Activated CD8-positive, alpha-beta memory T cell treated with anti-CD3 and anti-CD28 coated beads, Interleukin-2, amount 10 ng/mL, durations not matched to agents 7 days and 5 days (primary cell): ENCODE measurements around the gene TTC23L. TPM values are rescaled to one million over a fixed set of nuclear protein-coding genes. Genes with fewer than 3 reads are reported as not detected.
"Not testable (repeated sequence)": the region's sequence is repeated elsewhere in the genome, so short reads cannot be mapped to it uniquely, and the experiment has no call there.

Source experiments
- ATAC-seq: fragments of 150-1000 bp; cut with Tn5 transposase; one replicate; pipeline ENCODE4 v1.10.0; 2021; ENCODE audit warnings: moderate library complexity
- CTCF ChIA-PET: fragments of 350-600 bp; sonication (Branson Sonifier 250); formaldehyde crosslinking; loops from one replicate; lab custom pipeline; 2021; ENCODE audit warnings: antibody characterized with exemption; lab: Charles Lee
- DNase-seq: peaks from one replicate; pipeline ENCODE4 v3.0.0-alpha.2; 2020
- H3K27ac Mint-ChIP-seq: one replicate; pipeline ENCODE4 v1.8.0; 2021; ENCODE audit warnings: mild to moderate bottlenecking, mixed read lengths
- H3K27me3 Mint-ChIP-seq: one replicate; pipeline ENCODE4 v1.8.0; 2021; ENCODE audit warnings: mixed read lengths
- H3K36me3 Mint-ChIP-seq: one replicate; pipeline ENCODE4 v1.8.0; 2021; ENCODE audit warnings: mild to moderate bottlenecking, mixed read lengths
- H3K4me1 Mint-ChIP-seq: one replicate; pipeline ENCODE4 v1.8.0; 2021; ENCODE audit warnings: mixed read lengths
- H3K4me3 Mint-ChIP-seq: one replicate; pipeline ENCODE4 v1.8.0; 2021; ENCODE audit warnings: mild to moderate bottlenecking, moderate library complexity, mixed read lengths
- H3K9me3 Mint-ChIP-seq: one replicate; pipeline ENCODE4 v1.8.0; 2022; ENCODE audit warnings: low read depth, mixed read lengths
- total RNA-seq, 2 experiments: library from RNA; stranded (reverse); gene quantifications; one replicate each; pipeline ENCODE4 v1.2.3, GENCODE V29; 2021

Gene TTC23L
- total RNA-seq, 2 experiments from 2014 or later: not detected

DNA sequence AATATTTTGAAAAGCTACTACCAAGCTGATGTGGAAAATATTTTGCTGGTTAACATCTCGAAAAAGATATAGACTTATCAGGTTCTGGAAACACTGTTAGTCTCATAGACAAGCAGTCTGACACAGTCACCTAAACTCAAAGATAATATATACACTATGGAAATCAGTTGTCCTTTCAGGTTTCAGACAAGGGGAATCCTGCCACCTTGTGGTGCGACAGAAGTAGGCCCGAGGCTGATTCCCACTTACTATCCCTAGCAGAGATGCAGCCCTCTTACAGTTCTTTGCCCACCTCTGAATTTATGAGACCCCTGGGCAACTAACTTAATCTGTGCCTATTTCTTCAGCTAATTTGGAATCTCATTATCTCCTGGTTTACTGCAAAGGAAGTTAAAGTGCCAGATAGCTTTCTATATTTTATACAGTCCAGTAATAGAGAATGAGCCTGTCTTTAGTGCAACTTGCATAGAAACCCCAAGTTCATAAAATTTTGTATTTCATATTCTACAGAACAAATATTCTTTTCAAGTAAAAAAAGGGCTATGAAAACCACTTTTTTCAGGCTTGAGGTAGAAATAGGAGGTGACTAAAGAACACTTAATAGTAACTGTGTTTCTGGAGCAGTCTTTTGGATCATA is 59.4 kb downstream of the TTC23L start:
- CTCF ChIA-PET: interaction anchor here (0.7 to 2.8 kb wide), 11 partner anchors 12 to 424 kb away, joined by 3 to 20 read pairs (median 5); partner anchors contain the start of genes BRIX1 and RAD1
- H3K27me3 Mint-ChIP-seq: no peaks in the 10 kb centered on the region

DNA sequence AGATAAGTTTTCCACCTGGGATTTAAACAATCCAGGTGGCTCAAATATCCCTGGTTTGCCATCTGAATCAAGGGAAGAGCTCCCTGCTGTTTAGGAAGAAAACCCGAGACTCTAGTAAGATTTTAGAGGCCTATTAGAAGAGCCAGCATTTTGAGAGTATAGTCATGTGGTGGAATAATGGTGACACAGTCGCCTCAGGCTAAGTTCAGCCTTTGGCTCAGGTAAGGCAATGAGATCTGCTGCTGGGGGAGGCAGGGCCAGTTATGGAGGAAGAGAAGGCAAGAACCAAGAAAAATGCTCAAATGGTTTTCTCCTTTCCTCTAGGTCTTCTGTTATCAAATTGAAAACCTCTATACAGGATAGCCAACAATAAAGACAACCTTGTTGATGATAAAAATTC is 60.1 kb downstream of the TTC23L start:
- H3K4me3 Mint-ChIP-seq: no peak overlapping the region
- H3K27ac Mint-ChIP-seq: no peak overlapping the region
- DNase-seq (no peak), ATAC-seq (no peak)
- H3K9me3 Mint-ChIP-seq: no peaks in the 10 kb centered on the region
- peaks cover 13% of the 10 kb centered on the region for H3K36me3 Mint-ChIP-seq
- CTCF ChIA-PET: interaction anchor here (1.2 to 2.8 kb wide), 7 partner anchors 11 to 420 kb away, joined by 3 to 20 read pairs (median 5); partner anchors contain the start of genes BRIX1 and RAD1
- no peaks in the 10 kb centered on the region for H3K27me3 Mint-ChIP-seq
- no peaks in the 10 kb centered on the region for H3K4me1 Mint-ChIP-seq

More for the DNA sequence above, 59.4 kb downstream of the TTC23L start:
- peak; percentile 57 for ATAC-seq
- H3K4me1 Mint-ChIP-seq: no peaks in the 10 kb centered on the region
- H3K36me3 Mint-ChIP-seq: peaks cover 9% of the 10 kb centered on the region
- no peak overlapping the region for H3K4me3 Mint-ChIP-seq
- no peaks in the 10 kb centered on the region for H3K9me3 Mint-ChIP-seq
- H3K27ac Mint-ChIP-seq: no peak overlapping the region
- peak; percentile 70 for DNase-seq

DNA sequence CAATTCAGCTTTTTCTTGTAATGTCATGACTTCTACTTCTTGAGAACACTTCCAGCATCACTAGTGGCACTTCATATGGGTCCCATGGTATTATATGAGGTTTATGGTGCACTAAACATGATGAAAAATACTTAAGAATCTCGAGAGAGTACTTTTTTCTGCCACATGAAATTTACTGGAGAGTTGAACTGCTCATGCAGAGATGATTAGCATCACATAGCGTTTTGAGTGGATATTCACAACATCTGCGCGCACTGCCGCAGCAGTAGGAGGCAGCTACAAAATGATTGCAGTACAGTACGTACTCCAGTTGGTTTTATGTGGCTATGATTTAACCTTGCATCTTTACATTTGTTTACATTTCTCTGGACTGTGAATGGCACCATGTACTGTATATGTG is 61.7 kb downstream of the TTC23L start:
- H3K9me3 Mint-ChIP-seq: no peaks in the 10 kb centered on the region
- H3K27ac Mint-ChIP-seq: no peak overlapping the region
- CTCF ChIA-PET: interaction anchor here (1.2 kb wide), 1 partner anchor 415 kb away, joined by 3 read pairs; no protein-coding TSS in a partner anchor
- peaks cover 19% of the 10 kb centered on the region for H3K36me3 Mint-ChIP-seq
- no peak for DNase-seq
- no peak overlapping the region for H3K4me3 Mint-ChIP-seq
- H3K4me1 Mint-ChIP-seq: no peaks in the 10 kb centered on the region
- ATAC-seq: no peak
- no peaks in the 10 kb centered on the region for H3K27me3 Mint-ChIP-seq

DNA sequence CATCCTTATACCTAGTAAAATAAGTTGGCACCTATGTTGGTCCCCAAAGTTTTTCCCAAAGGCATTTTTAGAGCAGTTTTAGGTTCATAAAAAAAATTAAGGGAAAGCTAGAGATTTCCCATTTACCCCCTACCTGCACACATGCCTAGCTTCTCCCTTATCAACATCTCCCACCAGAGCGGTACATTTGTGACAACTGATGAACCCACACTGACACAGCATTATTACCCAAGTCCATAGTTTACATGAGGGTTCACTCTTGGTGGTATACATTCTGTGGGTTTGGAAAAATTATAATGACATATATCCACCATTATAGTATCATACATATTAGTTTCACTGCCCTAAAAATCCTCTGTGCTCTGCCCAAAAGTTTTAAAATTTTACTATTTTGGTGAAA is 64.3 kb downstream of the TTC23L start:
- Mint-ChIP-seq H3K27ac (no peak overlapping the region), H3K9me3 (no peaks in the 10 kb centered on the region), H3K27me3 (no peaks in the 10 kb centered on the region), H3K4me3 (no peak overlapping the region), H3K36me3 (peaks cover 20% of the 10 kb centered on the region), H3K4me1 (no peaks in the 10 kb centered on the region)
- CTCF ChIA-PET: interaction anchor here (0.5 to 1.9 kb wide), 5 partner anchors 14 to 418 kb away, joined by 3 to 6 read pairs (median 3); no protein-coding TSS in a partner anchor
- ATAC-seq (no peak), DNase-seq (no peak)

DNA sequence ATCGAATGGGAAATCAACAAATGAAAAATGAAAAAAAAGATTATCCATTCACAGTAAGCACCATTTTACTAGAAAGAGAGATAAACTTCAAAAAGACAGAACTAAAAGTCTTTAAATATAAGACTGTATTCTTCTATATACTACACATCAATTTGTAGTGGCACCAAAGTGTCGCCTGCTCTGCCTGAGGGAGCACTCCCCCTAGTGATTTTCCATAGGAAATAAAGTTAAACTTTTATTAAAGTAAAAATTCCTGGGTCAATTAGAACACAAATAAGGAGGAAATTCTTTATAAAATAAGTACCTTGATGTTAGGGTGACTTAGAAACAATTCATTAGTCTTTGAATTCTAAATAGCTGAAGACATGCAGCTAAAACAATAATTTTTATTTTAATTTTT is 66.6 kb downstream of the TTC23L start:
- ATAC-seq (no peak), DNase-seq (no peak)
- Mint-ChIP-seq H3K9me3 (no peaks in the 10 kb centered on the region), H3K27me3 (no peaks in the 10 kb centered on the region), H3K27ac (no peak overlapping the region), H3K36me3 (peaks cover 32% of the 10 kb centered on the region), H3K4me3 (no peak overlapping the region), H3K4me1 (peaks cover 2% of the 10 kb centered on the region)
- CTCF ChIA-PET: interaction anchor here (1.1 kb wide), 1 partner anchor 9 kb away, joined by 3 read pairs; no protein-coding TSS in a partner anchor

DNA sequence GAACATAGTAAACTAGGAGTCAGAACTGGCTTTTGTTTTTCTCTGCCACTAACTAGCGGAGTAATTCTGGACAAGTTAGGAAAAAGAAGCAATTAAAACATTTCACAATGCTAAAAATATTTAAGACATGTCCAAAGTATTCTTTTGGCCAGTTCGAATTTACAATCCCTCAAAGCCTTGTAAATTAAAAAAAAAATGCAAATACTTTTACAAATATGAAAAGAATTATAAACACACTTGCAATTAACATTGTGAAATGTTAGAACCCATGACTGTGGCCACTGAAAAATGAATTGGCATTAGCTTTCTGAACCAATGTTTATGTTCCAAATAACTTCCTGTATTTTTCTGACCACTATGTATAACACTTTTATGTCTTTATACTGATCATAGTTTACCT is 74.1 kb downstream of the TTC23L start:
- Mint-ChIP-seq H3K9me3 (no peaks in the 10 kb centered on the region), H3K4me3 (no peak overlapping the region), H3K27ac (no peak overlapping the region), H3K36me3 (peaks cover 42% of the 10 kb centered on the region), H3K27me3 (no peaks in the 10 kb centered on the region), H3K4me1 (peaks cover 36% of the 10 kb centered on the region)
- CTCF ChIA-PET: interaction anchor here (2.1 kb wide), 1 partner anchor 15 kb away, joined by 10 read pairs; no protein-coding TSS in a partner anchor
- DNase-seq (no peak), ATAC-seq (no peak)

DNA sequence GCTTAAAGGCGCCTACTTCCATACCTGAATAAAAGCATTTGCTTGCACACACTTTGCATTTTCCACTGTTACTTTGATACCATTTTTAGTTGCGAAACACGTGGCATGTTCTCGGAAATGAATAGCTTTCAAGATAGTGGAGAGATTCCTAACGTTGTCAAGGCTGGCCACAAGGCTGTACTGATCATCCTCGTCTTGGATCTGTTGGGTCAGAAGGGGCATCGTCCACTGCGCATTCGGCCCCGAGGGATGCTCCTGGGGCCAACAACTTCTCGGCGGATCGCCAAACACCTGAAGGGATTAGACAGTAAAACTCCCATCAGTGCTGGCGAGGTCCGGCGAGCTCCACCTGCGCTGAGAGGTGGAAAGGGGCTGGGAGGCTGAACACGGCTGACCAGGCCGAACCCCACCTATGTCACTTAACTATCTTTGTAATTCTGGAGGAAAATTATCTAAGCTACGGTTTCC is 75.7 kb downstream of the TTC23L start:
- peak; percentile 10 for ATAC-seq
- Mint-ChIP-seq H3K4me3 (no peak overlapping the region), H3K9me3 (no peaks in the 10 kb centered on the region), H3K36me3 (peaks cover 35% of the 10 kb centered on the region), H3K4me1 (peaks cover 39% of the 10 kb centered on the region), H3K27me3 (no peaks in the 10 kb centered on the region), H3K27ac (no peak overlapping the region)
- CTCF ChIA-PET: interaction anchor here (0.6 to 3.8 kb wide), 4 partner anchors 9 to 16 kb away, joined by 3 to 29 read pairs (median 5); partner anchors contain the start of gene DNAJC21
- DNase-seq: peak; percentile 48

DNA sequence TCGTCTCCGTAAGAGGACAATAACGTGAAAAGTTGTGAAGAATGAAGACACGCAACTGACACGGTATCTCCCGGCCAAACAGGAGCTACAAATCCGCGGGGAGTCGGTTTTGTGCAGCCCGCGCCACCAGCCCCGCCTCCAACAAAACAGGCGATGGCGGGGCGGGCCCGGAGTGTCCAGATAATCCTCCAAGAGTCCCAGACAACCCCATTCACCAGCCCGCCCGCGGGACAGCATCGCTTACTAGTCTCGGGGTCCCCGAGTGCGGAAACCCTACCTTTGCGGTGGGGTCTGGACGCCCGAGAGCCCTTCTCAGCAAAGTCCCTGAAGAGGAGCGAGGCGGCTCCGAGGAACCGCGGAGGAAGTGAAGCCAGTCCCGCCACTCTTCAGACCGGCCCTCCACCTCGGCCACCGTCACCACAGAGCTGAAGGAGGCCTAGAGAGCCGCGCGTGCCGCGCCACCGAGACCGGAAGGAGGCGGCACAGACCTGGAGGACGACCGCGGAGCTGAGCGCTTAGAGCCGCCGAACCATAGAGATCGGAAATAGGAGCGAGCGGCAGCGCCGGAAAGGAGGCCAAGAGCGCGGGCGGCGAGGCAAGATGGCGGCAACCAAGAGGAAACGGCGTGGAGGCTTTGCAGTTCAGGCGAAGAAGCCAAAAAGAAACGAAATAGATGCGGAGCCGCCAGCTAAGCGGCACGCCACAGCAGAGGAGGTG is 76.3 kb downstream of the TTC23L start, which contains the start of the genes BRIX1 and RAD1:
Gene BRIX1, plus strand, starts transcription at position 573 of the 717 bp plus-strand sequence. Its CDS starts 28 bp downstream, at position 601.
Gene RAD1, minus strand, starts transcription at position 366 of the 717 bp plus-strand sequence. CDS start 612 bp downstream, outside the sequence.
- H3K9me3 Mint-ChIP-seq: no peaks in the 10 kb centered on the region
- H3K27me3 Mint-ChIP-seq: no peaks in the 10 kb centered on the region
- peaks cover 39% of the 10 kb centered on the region for H3K4me1 Mint-ChIP-seq
- ATAC-seq: peak; percentile 94
- peak; percentile 97 for DNase-seq
- H3K4me3 Mint-ChIP-seq: no peak within 1 kb of the TSS
- CTCF ChIA-PET: interaction anchor here (0.6 to 3.8 kb wide), 6 partner anchors 9 to 24 kb away, joined by 3 to 29 read pairs (median 3); partner anchors contain the start of gene DNAJC21
- peak within 1 kb of the TSS; percentile 60 for H3K27ac Mint-ChIP-seq
- H3K36me3 Mint-ChIP-seq: peaks cover 32% of the 10 kb centered on the region

DNA sequence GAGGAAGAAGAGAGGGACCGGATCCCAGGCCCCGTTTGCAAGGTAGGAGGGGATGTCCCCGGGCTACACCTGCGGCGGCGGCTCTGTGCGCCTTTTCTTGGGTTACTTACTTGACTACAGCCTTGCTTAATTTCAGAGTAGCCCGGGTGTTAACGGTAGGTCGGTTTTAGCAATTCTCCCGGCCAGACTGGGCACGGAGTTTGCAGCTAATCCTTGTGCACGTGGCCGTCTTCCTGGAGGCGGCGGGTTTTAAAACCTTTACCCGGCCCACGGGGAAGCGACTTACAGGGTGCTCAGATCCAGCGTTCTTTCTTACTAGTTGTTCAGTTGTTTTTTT is 76.9 kb downstream of the TTC23L start:
- Mint-ChIP-seq H3K4me3 (no peak overlapping the region), H3K4me1 (peaks cover 41% of the 10 kb centered on the region), H3K27me3 (no peaks in the 10 kb centered on the region), H3K9me3 (no peaks in the 10 kb centered on the region), H3K36me3 (peaks cover 33% of the 10 kb centered on the region), H3K27ac (no peak overlapping the region)
- DNase-seq (no peak), ATAC-seq (peak; percentile 5)
- CTCF ChIA-PET: interaction anchor here (0.9 to 3.8 kb wide), 5 partner anchors 13 to 87 kb away, joined by 3 to 29 read pairs (median 7); partner anchors contain the start of gene DNAJC21

DNA sequence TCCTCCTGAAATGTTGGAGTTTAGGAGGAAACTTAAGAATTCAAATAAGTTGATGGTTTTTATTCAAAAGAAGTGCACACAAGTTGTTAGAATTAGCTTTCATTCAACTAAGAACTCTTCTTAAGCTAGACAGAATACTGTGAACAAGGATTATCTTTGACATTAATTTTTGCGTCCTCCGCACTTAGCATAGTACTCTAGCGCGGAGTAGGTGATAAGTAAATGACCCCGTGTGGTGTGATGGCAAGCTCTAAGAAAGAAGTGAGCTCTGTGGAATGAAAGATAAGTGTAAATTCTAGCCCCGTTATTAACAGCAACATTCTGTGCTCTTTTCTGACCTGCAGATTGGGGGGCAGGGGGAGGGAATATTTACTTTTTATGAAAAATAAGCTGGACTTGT is 77.6 kb downstream of the TTC23L start:
- Mint-ChIP-seq H3K27me3 (no peaks in the 10 kb centered on the region), H3K36me3 (peaks cover 30% of the 10 kb centered on the region), H3K4me1 (peaks cover 39% of the 10 kb centered on the region), H3K4me3 (no peak overlapping the region), H3K9me3 (no peaks in the 10 kb centered on the region), H3K27ac (no peak overlapping the region)
- DNase-seq (no peak), ATAC-seq (no peak)
- CTCF ChIA-PET: interaction anchor here (2.6 to 3.8 kb wide), 2 partner anchors 13 to 87 kb away, joined by 7 to 29 read pairs; partner anchors contain the start of gene DNAJC21

DNA sequence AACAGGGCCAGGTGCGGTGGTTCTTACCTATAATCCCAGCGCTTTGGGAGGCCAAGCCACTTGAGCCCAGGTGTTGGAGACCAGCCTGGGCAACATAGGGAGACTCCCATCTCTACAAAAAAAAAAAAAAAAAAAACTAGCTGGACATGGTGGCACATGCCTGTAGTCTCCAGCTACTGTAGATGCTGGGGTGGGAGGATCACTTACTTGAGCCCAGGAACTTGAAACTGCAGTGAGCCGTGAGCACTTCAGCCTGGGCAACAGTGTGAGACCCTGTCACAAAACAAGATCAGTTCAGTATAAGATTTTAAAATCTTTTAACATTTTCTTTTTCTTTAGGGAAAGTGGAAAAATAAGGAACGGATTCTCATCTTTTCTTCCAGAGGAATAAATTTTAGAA is 79.1 kb downstream of the TTC23L start:
- ATAC-seq: no peak
- DNase-seq: no peak
- H3K36me3 Mint-ChIP-seq: peaks cover 27% of the 10 kb centered on the region
- peaks cover 37% of the 10 kb centered on the region for H3K4me1 Mint-ChIP-seq
- H3K9me3 Mint-ChIP-seq: no peaks in the 10 kb centered on the region
- no peak overlapping the region for H3K27ac Mint-ChIP-seq
- CTCF ChIA-PET: interaction anchor here (1.2 to 3.8 kb wide), 3 partner anchors 11 to 85 kb away, joined by 3 to 29 read pairs (median 7); partner anchors contain the start of gene DNAJC21
- no peak overlapping the region for H3K4me3 Mint-ChIP-seq
- H3K27me3 Mint-ChIP-seq: no peaks in the 10 kb centered on the region

DNA sequence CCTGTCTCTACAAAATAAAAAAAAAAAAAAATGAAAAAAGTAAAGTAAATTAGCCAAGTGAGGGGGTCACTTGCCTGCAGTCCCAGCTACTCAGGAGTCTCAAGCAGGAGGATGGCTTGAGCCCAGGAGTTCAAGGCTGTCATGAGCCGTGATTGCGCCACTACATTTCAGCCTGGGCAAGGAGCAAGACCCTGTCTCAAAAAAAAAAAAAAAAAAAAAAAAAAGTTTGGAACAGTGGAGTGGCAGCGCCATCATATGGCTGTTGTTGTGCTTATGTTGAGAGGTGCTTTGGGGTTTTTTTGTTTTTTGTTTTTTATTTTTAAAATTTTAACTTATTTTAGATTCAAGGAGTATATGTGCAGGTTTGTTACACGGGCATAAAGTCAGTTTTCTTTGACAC is 80.1 kb downstream of the TTC23L start:
- no peak for ATAC-seq
- Mint-ChIP-seq H3K27ac (no peak overlapping the region), H3K36me3 (peaks cover 29% of the 10 kb centered on the region), H3K4me1 (peaks cover 38% of the 10 kb centered on the region), H3K4me3 (no peak overlapping the region), H3K9me3 (no peaks in the 10 kb centered on the region), H3K27me3 (no peaks in the 10 kb centered on the region)
- CTCF ChIA-PET: interaction anchor here (0.7 to 1.2 kb wide), 2 partner anchors 9 to 10 kb away, joined by 4 read pairs; partner anchors contain the start of gene DNAJC21
- DNase-seq: no peak

DNA sequence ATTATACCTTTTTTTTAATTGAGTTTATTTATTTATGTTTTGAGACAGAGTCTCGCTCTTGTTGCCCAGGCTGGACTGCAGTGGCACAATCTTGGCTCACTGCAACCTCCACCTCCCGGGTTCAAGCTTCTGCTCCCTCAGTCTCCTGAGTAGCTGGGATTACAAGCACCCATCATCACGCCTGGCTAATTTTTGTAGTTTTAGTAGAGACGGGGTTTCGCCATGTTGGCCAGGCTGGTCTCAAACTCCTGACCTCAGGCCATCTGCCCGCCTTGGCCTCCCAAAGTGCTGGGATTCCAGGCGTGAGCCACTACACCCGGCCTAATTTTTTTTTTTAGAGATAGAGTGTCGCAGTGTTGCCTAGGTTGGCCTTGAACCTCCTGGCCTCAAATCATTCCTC is 84.3 kb downstream of the TTC23L start:
- CTCF ChIA-PET, ATAC-seq, H3K27me3 Mint-ChIP-seq, H3K9me3 Mint-ChIP-seq, H3K4me3 Mint-ChIP-seq, DNase-seq: not testable (repeated sequence)
- H3K4me1 Mint-ChIP-seq: peaks cover 36% of the 10 kb centered on the region
- H3K27ac Mint-ChIP-seq: peak overlapping the region; percentile 80
- H3K36me3 Mint-ChIP-seq: peaks cover 38% of the 10 kb centered on the region
